ENCODE measurements around the gene TSSK2.

The TSSK2 gene

GRCh38 chr22:19125474-19126308 lies 5.4 kb upstream of the TSSK2 start:
- no peak for FAIRE-seq

- no peak for FAIRE-seq
Measured at GRCh38 chr22:19126309-19127273, 4.5 kb upstream of the TSSK2 start.

GRCh38 chr22:19127329-19128008 lies 3.6 kb upstream of the TSSK2 start:
- FAIRE-seq, result no peak

GRCh38 chr22:19128009-19128401 lies 3.1 kb upstream of the TSSK2 start:
- no peak for FAIRE-seq

DNA sequence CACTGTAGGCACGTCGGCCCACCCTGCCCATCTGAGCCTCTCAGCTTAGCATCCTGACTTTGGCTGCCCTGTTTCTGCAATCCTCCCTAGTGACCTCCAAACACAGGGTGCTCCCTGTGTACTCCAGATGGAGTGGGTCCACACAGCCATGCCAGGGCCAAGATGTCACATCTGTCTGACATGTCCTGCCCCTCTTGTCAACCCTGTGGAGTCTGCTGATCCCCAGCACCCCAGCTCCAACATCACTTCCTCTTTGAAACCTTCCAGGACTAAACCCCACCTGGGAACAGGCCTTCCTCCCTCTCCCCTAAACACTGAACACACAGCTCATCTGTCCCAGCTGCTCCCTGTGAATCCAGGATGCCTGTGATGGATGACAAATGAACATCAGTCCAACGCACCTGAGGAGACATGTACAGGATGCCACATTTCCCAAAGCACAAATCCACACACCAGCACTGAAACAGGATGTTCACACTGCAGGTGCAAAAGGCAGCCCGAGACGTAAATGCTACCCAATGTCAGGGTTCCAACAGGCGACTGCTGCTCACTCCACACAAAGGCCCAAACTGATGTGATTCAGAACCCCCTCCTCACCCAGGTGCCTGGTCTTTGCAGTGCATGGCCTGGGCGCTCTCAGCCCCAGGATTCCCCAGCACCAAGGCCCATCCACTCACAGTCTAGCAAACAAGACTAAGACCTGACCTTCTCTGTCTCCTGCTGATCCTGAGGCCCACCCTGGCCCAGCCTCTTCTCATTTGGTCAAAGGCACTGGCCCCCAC lies 2.0 kb upstream of the TSSK2 start:
- FAIRE-seq, result no peak

DNA sequence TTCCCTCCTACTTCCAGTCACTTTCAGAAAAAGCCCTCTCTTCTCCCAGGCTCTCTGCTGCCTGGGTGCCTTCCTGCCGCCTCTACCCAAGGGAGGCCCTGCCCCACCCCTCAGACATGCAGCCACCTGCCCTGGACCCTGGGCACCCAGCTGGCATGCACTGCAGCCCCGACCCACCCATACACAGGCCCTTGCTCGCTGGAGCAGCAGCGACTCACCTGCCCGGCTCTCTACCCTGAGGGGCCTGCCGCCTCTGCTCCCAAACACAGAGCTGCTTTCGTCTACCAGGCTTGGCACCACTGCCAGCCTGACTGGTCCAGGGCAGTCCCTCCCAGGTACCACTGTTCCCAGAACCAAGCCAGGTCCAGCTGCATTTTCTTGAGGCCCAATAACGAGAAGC lies 1.2 kb upstream of the TSSK2 start:
- no peak for FAIRE-seq

DNA sequence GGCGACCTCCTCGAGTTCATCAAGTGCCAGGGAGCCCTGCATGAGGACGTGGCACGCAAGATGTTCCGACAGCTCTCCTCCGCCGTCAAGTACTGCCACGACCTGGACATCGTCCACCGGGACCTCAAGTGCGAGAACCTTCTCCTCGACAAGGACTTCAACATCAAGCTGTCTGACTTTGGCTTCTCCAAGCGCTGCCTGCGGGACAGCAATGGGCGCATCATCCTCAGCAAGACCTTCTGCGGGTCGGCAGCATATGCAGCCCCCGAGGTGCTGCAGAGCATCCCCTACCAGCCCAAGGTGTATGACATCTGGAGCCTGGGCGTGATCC lies 542 bp downstream of the TSSK2 start:
- no peak for FAIRE-seq

DNA sequence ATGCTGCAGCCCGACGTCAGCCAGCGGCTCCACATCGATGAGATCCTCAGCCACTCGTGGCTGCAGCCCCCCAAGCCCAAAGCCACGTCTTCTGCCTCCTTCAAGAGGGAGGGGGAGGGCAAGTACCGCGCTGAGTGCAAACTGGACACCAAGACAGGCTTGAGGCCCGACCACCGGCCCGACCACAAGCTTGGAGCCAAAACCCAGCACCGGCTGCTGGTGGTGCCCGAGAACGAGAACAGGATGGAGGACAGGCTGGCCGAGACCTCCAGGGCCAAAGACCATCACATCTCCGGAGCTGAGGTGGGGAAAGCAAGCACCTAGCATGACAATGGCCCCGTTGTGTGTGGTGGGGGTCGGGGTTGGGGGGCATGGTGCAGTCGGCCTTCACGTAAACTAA lies 1.0 kb downstream of the TSSK2 start:
- no peak for FAIRE-seq

DNA sequence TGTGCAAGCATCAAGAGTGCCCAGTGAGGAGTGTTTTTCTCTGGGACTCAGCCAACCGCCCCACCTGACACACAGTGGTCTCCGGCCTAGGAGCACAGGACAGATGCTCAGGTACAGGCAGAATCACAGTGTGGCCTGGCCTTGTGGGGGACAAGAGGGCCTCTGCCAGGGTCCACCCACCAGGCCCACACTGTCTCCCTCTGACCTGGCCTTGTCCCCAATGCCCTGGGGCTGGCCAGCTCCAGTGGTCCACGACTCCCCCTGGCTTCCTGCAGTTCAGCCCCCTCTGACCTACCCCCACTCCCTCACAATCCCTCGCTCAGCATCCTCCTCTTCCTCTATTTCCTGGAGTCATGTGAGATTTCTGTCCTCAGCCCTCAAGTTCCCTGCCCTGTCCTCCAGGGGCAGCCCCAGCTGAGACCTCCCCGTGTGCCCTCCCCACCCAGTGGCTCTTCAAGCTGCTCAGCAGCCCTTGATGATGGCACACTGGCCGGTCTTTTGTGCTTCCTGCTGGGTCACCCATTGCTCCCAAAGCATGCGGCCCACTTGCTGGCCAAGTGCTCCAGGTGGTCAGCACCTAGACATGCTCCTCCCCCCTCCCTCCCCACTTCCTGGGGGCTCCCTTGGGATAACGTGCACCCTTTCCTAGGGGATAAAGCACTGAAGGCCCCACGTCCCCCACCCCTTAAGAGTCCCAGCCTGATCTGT lies 1.7 kb downstream of the TSSK2 start:
- FAIRE-seq, result no peak

DNA sequence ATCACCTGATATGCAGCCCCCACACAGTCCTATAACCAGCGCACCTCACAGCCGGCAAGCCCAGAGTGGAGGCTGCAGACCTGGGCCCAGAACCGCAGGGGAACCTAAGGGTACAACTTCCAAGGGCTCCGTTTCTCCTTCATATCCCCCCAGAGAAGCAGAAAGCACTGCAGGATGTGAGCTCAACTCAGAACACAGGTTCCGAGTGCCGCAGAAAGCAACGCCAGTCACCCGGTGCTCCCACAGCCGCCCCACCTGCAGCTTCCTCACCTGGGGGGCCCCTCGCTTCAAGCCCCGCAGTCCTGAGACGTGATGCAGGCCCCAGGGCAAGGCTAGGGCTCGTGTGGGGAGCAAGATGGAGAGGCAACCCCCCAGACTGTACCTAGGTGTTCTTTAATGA lies 2.5 kb downstream of the TSSK2 start:
- FAIRE-seq, result no peak

DNA sequence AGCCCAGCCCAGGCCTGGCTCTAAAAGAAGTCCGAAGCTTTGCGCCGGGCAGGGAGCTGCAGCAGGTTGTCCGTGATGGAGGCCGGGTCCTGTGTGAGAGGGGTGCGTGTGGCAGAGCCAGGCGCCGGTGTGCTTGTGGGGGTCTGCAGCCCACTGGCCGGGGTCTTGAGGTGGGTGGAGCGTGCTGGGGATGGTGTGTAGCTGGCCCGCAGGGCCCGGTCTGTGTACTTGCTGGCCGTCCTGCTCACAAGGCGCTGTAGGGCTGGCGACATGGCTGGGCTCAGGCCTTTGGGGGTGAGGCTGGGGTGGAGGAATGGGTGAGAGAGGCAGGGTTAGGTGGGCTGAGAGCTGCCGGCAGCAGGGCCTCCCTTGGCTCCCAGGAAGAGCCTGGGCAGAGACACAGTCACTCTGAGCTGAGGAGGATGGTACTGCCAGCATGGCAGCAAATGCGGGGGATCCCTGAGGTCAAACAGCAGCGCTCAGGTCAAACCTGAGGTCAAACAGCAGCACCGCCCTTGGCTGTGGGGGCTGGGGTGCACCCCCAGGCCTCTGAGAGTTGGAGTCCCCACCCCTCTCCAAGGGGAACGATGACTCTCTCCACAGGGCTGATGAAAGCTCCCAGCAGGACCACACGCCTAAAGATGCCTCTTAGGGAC lies 3.2 kb downstream of the TSSK2 start:
- FAIRE-seq, result no peak

GRCh38 chr22:19134874-19135273 lies 3.8 kb downstream of the TSSK2 start:
- no peak for FAIRE-seq

GRCh38 chr22:19136915-19137314 lies 5.8 kb downstream of the TSSK2 start:
- FAIRE-seq, result no peak

DNA sequence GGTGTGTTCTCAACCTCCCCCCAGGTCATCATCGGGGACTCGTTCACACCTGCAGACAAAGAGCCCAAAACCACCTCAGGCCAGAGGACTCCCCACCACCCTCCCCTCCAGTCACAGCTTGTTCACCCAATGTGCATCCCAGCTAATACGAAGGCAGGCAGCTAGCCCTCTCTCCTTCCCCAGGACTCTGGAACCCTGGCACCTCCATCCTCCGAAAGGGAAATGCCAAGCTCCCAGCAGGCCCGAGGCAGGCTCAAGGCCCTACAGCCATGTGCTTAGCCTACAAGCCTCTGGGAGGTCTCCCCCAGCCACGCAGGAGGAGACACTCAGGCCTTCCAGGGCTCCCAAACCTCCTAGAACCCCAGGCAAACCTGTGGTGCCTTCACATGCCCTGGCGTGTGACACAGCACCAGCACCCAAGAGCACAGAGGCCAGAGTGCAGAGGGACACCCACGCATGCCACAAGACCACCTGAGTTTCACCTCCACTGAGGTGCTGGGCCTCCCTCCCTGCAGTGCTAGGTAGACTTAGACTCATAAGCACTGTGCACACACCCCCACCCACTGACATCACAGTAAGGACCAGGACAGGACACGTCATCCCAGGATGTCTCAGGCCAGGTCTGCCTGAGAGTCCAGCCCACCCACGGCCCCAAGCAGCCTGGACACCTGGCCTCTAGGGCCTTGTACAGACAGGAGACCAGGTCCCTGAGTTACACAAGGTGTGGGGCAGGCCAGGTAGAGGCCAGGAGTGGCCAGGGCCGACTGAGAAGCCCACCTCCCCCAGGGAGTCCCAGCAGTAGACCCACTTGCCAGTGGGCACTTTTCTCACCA lies 6.5 kb downstream of the TSSK2 start:
- FAIRE-seq, result no peak

DNA sequence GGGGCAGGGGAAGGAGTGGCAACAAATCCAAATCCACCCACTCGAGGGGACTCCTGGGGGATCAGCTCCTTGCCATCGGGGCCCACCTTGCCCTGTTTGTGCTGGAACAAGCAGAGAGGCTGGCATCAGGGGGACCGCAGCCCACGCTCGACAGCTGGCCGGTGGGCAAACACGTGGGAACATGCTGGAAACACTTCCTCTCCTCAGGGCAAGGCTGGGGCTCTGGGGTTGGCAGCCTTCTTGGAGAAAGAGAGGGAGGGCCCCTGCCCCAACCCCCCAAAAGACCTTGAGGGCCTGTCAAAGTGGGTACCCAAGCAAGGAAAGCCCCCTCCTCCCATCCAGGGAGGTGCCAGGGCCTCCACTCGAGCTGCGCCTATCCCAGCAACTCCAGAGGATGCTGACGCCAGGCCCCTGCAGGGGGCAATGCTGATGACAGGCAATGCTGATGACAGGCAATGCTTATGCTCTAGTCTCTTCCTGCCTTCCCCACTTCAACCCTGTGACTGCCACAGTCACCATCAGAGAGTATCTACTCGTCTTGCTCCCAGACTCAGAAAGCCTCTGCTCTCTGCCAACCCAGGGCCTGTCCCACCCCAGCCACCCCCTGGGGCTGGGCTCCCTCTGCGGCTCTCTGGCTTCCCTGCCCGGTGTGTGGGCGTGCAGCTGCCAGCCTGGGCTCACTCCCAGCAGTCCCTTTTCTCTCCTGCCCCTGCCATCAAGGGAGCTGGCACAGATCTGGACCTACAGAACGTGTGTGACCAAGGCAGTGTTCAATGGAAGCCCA lies 7.3 kb downstream of the TSSK2 start:
- FAIRE-seq, result no peak

GRCh38 chr22:19139001-19139356 lies 7.9 kb downstream of the TSSK2 start:
- FAIRE-seq, result no peak

DNA sequence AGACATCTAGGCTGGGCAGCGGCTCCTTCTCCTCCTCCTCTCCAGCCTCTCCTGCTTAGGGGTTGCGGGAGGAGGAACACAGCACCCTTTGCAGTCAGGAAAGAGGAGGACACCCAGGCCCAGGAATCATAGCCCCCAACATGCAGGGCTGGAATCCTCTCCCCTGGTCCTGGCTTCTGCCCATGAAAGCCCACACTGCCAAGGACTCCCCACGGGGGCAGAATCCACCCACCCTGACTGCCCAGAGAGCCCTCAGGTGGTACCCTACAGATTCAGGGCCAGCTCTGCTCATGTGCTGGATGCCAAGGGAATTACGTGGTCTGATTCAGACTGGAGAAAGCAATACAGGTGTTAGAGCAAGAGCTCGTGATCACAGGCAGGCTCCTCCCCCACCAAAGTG lies 8.9 kb downstream of the TSSK2 start:
- no peak for FAIRE-seq

- FAIRE-seq, result no peak
Measured at GRCh38 chr22:19142394-19142793, 11.3 kb downstream of the TSSK2 start.

- FAIRE-seq, result no peak
Measured at GRCh38 chr22:19143212-19143611, 12.1 kb downstream of the TSSK2 start.

GRCh38 chr22:19143967-19144400 lies 12.9 kb downstream of the TSSK2 start:
- FAIRE-seq, result no peak
